H1 (cell line): ENCODE data around the gene ARMC9.

Source experiments
- BACH1 ChIP-seq: IDR thresholded peaks from 2 replicates; pipeline ENCODE4 v1.6.1; 2012; ENCODE audit warnings: low read length, improper control_type of control experiment
- CEBPB ChIP-seq: IDR thresholded peaks from 2 replicates; pipeline ENCODE4 v1.6.1; 2012; ENCODE audit warnings: low read depth, low read length
- EP300 ChIP-seq, 2 experiments: IDR thresholded peaks; 1 replicate in 1 of 2; 2 replicates in 1 of 2; pipeline ENCODE4 v1.6.1; 2011 to 2012; ENCODE audit warnings: low read depth in 2 of 2, low read length in 2 of 2, mild to moderate bottlenecking in 2 of 2, borderline replicate concordance in 1 of 2, inconsistent platforms in 1 of 2, moderate library complexity in 1 of 2
- EZH2 ChIP-seq: fragments of 200-600 bp; sonication (generic); IDR thresholded peaks from 2 replicates; pipeline ENCODE4 v1.7.1; 2012; ENCODE audit warnings: low read depth, mild to moderate bottlenecking, moderate library complexity, low read length, inconsistent platforms; ENCODE audit not compliant: severe bottlenecking
- POLR2A ChIP-seq, 2 experiments: IDR thresholded peaks; 1 replicate in 1 of 2; 2 replicates in 1 of 2; pipeline ENCODE4 v1.6.1; 2011; ENCODE audit warnings: low read depth in 2 of 2, low read length in 2 of 2, mild to moderate bottlenecking in 2 of 2; ENCODE audit errors: control extremely low read depth in 1 of 2
- RFX5 ChIP-seq: IDR thresholded peaks from 2 replicates; pipeline ENCODE4 v1.6.1; 2011; ENCODE audit warnings: low read depth, low read length, improper control_type of control experiment, borderline replicate concordance
- SIN3A ChIP-seq, 2 experiments: IDR thresholded peaks in 1 of 2; conservative IDR thresholded peaks in 1 of 2; 2 replicates each; pipeline ENCODE4 v1.6.1; 2011 to 2012; ENCODE audit warnings: low read length in 2 of 2, improper control_type of control experiment in 1 of 2, low read depth in 1 of 2, mild to moderate bottlenecking in 1 of 2
- SIRT6 ChIP-seq: IDR thresholded peaks from one replicate; pipeline ENCODE4 v1.7.1; 2012; ENCODE audit warnings: low read length, inconsistent platforms
- TAF1 ChIP-seq: IDR thresholded peaks from 2 replicates; pipeline ENCODE4 v1.6.1; 2011; ENCODE audit warnings: mild to moderate bottlenecking, low read depth, low read length
- TF ChIP-seq, protein P1 (sequence below), 3 experiments: IDR thresholded peaks; 1 replicate in 2 of 3; 2 replicates in 1 of 3; pipeline versions ENCODE4 v1.5.1 to v1.6.1; 2011; ENCODE audit warnings: low read length in 3 of 3, mild to moderate bottlenecking in 3 of 3, inconsistent platforms in 2 of 3, low read depth in 1 of 3, moderate library complexity in 1 of 3; ENCODE audit not compliant: insufficient read depth in 1 of 3; ENCODE audit errors: control extremely low read depth in 1 of 3

DNA sequence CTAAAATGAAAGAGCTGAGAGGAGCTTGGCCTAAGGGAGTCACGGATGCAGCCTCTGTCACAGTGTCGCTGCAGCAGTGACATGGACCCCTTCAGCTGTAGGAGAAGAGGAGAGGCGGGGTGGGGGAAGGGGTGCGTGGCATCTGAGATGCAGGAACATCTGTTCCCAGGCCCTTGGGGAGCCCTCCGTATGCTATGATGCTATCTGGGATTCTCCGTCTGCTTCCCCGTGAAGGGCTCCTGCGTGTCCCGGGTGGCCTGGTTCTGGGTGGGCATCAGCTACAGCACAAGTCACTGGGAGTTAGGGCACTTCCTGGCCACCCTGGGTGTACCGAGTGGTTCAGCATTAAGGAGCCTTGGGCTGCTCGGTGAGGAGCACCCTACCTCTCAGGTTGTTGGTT lies 161.5 kb downstream of the ARMC9 start:
- TF ChIP-seq SIN3A (conservative IDR thresholded peaks at IDR 0.05 in 1 of 2, IDR thresholded peaks at IDR 0.05 in 1 of 2; ENCODE audit: low read depth in 1 of 2, low read length in 2 of 2) (no peak), POLR2A (IDR thresholded peaks at IDR 0.05; ENCODE audit: control extremely low read depth in 1 of 2, low read depth in 2 of 2, low read length in 2 of 2) (no peak), CEBPB (no peak), RFX5 (no peak), EP300 (IDR thresholded peaks at IDR 0.05; ENCODE audit: borderline replicate concordance in 1 of 2, low read depth in 2 of 2, low read length in 2 of 2) (no peak), EZH2 (no peak), SIRT6 (no peak), BACH1 (no peak), TAF1 (no peak)
- TF ChIP-seq, protein P1, sequence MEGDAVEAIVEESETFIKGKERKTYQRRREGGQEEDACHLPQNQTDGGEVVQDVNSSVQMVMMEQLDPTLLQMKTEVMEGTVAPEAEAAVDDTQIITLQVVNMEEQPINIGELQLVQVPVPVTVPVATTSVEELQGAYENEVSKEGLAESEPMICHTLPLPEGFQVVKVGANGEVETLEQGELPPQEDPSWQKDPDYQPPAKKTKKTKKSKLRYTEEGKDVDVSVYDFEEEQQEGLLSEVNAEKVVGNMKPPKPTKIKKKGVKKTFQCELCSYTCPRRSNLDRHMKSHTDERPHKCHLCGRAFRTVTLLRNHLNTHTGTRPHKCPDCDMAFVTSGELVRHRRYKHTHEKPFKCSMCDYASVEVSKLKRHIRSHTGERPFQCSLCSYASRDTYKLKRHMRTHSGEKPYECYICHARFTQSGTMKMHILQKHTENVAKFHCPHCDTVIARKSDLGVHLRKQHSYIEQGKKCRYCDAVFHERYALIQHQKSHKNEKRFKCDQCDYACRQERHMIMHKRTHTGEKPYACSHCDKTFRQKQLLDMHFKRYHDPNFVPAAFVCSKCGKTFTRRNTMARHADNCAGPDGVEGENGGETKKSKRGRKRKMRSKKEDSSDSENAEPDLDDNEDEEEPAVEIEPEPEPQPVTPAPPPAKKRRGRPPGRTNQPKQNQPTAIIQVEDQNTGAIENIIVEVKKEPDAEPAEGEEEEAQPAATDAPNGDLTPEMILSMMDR (IDR thresholded peaks at IDR 0.05; ENCODE audit: control extremely low read depth in 1 of 3, insufficient read depth in 1 of 3, low read depth in 1 of 3, low read length in 3 of 3), result no peak
